ENCODE data around the gene ESYT2. TPM values are rescaled to one million over a fixed set of nuclear protein-coding genes. Genes with fewer than 3 reads are reported as not detected.

ESYT2 gene
- polyA plus RNA-seq, 1 of the 3 experiments (the other 2 are of a cell fraction) = 34.2 TPM

- WGBS (ENCODE audit: low lambda C conversion rate) = 89% methylated on average over 34 of the region's 35 CpGs
- DNase-seq = no peak
- TF ChIP-seq TCF12 (IDR thresholded peaks at IDR 0.05) (no peak), NRF1 (IDR thresholded peaks at IDR 0.05; ENCODE audit: low read depth, low read length) (no peak), TAF1 (IDR thresholded peaks at IDR 0.05; ENCODE audit: borderline replicate concordance, low read depth, low read length) (no peak), SIN3A (IDR thresholded peaks at IDR 0.05; ENCODE audit: borderline replicate concordance, low read depth, low read length) (no peak), RAD21 (IDR thresholded peaks at IDR 0.05; ENCODE audit: low read length) (no peak), FOSL2 (IDR thresholded peaks at IDR 0.05; ENCODE audit: borderline replicate concordance, low read depth) (no peak), GABPA (IDR thresholded peaks at IDR 0.05; ENCODE audit: low read depth) (no peak), EZH2phosphoT487 (IDR thresholded peaks at IDR 0.05; ENCODE audit: borderline replicate concordance, low read depth) (no peak), CHD2 (IDR thresholded peaks at IDR 0.05; ENCODE audit: low read length, partially characterized antibody) (no peak)
- H3K36me3 ChIP-seq (replicated peaks in 1 of 2; ENCODE audit: control insufficient read depth in 1 of 2, insufficient read depth in 2 of 2, low read length in 1 of 2) = peaks cover 3 to 24% of the 10 kb centered on the region in 2 experiments
- H3K4me2 ChIP-seq = 0 out of 2 replicates have a peak overlapping the region, but pooled peaks have one; percentile 47
- ChIA-PET POLR2A (no interaction called here), CTCF (no interaction called here)
- peaks cover 5% of the 10 kb centered on the region; the same call in 1 of the 2 replicates for H4K20me1 ChIP-seq (ENCODE audit: insufficient read depth)
- H3K27ac ChIP-seq (ENCODE audit: low read depth in 2 of 2, low read length in 1 of 2) = peak overlapping the region in 1 of 2 experiments; percentile 59; a peak in 2 of 4 replicates
- no peak overlapping the region for H3K4me3 ChIP-seq (ENCODE audit: low read depth in 2 of 2, low read length in 1 of 2)
- peaks cover 88% of the 10 kb centered on the region for H3K79me2 ChIP-seq (ENCODE audit: insufficient read depth)
- H3K9ac ChIP-seq = no peak overlapping the region
- H2AFZ ChIP-seq (ENCODE audit: low read depth) = no peak overlapping the region
- peaks cover 7 to 16% of the 10 kb centered on the region in 2 experiments; a peak in 3 of 4 replicates for H3K4me1 ChIP-seq (ENCODE audit: control insufficient read depth in 1 of 2, insufficient read depth in 2 of 2, low read depth in 1 of 2, low read length in 1 of 2)
- no peaks in the 10 kb centered on the region for H3K27me3 ChIP-seq (ENCODE audit: insufficient read depth)
- H3K9me3 ChIP-seq = no peaks in the 10 kb centered on the region
- H3K9me2 ChIP-seq = no peaks in the 10 kb centered on the region
- peaks cover 9% of the 10 kb centered on the region for H3F3A ChIP-seq (replicated peaks; ENCODE audit: insufficient read depth)
These were observed 25.8 kb downstream of the ESYT2 start for GRCh38 chr7:158803367-158803969.

GRCh38 chr7:158802535-158803366 is 26.6 kb downstream of the ESYT2 start:
- no peaks in the 10 kb centered on the region for H3K9me2 ChIP-seq
- DNase-seq = no peak
- ChIA-PET CTCF (no interaction called here), POLR2A (no interaction called here)
- H3K4me3 ChIP-seq (ENCODE audit: low read depth in 2 of 2, low read length in 1 of 2) = no peak overlapping the region
- H4K20me1 ChIP-seq (ENCODE audit: insufficient read depth) = peaks cover 5% of the 10 kb centered on the region; the same call in 1 of the 2 replicates
- peaks cover 85% of the 10 kb centered on the region for H3K79me2 ChIP-seq (ENCODE audit: insufficient read depth)
- H3K4me2 ChIP-seq = peak overlapping the region; percentile 47
- no peaks in the 10 kb centered on the region for H3K9me3 ChIP-seq
- peaks cover 9% of the 10 kb centered on the region for H3F3A ChIP-seq (replicated peaks; ENCODE audit: insufficient read depth)
- no peak overlapping the region for H3K9ac ChIP-seq
- peaks cover 7 to 16% of the 10 kb centered on the region in 2 experiments; a peak in 3 of 4 replicates for H3K4me1 ChIP-seq (ENCODE audit: control insufficient read depth in 1 of 2, insufficient read depth in 2 of 2, low read depth in 1 of 2, low read length in 1 of 2)
- no peaks in the 10 kb centered on the region for H3K27me3 ChIP-seq (ENCODE audit: insufficient read depth)
- TF ChIP-seq FOSL2 (IDR thresholded peaks at IDR 0.05; ENCODE audit: borderline replicate concordance, low read depth) = peak; percentile 51; the same call in 1 of the 2 replicates
- no peak for TF ChIP-seq NFIC (IDR thresholded peaks at IDR 0.05; ENCODE audit: borderline replicate concordance)
- TF ChIP-seq EZH2phosphoT487 (IDR thresholded peaks at IDR 0.05; ENCODE audit: borderline replicate concordance, low read depth) = no peak
- TF ChIP-seq TEAD4 (IDR thresholded peaks at IDR 0.05; ENCODE audit: borderline replicate concordance, insufficient read depth) = 0 out of 2 replicates have a peak, but pooled peaks have one; percentile 19
- no peak for TF ChIP-seq POLR2AphosphoS5 (IDR thresholded peaks at IDR 0.05; ENCODE audit: low read depth, low read length)
- 0 out of 4 replicates have a peak, but pooled peaks of 1 of the 2 experiments have one; percentile 15 for TF ChIP-seq EP300 (IDR thresholded peaks at IDR 0.05; ENCODE audit: borderline replicate concordance in 1 of 2, low read depth in 1 of 2, low read length in 1 of 2)
- peak; percentile 26; the same call in 1 of the 2 replicates for TF ChIP-seq ELF1 (IDR thresholded peaks at IDR 0.05)
- no peak for TF ChIP-seq RFX5 (IDR thresholded peaks at IDR 0.05; ENCODE audit: low read length)
- peak; percentile 59 for TF ChIP-seq JUND (IDR thresholded peaks at IDR 0.05)
- no peak for TF ChIP-seq GATA2 (CRISPR knock-in tag; IDR thresholded peaks at IDR 0.05)
- 75% methylated on average over 9 of the region's 9 CpGs for WGBS (ENCODE audit: low lambda C conversion rate)
- H3K36me3 ChIP-seq (replicated peaks in 1 of 2; ENCODE audit: control insufficient read depth in 1 of 2, insufficient read depth in 2 of 2, low read length in 1 of 2) = peaks cover 6 to 27% of the 10 kb centered on the region in 2 experiments
- H3K27ac ChIP-seq (ENCODE audit: low read depth in 2 of 2, low read length in 1 of 2) = peak overlapping the region; percentile 30 to 59; a peak in 3 of 4 replicates
- no peak overlapping the region for H2AFZ ChIP-seq (ENCODE audit: low read depth)

Data from SK-N-SH (cell line).